ENCODE results near the gene FAM217A.
"Not testable (repeated sequence)": the region's sequence is repeated elsewhere in the genome, so short reads cannot be mapped to it uniquely, and the experiment has no call there.

Gene FAM217A

GRCh38 chr6:4078691-4079471 lies at the start of gene FAM217A:
FAM217A (minus strand) TSS chr6:4079137; CDS start chr6:4077414, 1,723 bp downstream.
- no peak for DNase-seq (ENCODE audit: low spot score)

- no peak for DNase-seq (ENCODE audit: low spot score)
Measured at GRCh38 chr6:4128072-4128471, 49.1 kb upstream of the FAM217A start.

GRCh38 chr6:4125933-4126864 lies 47.3 kb upstream of the FAM217A start:
- DNase-seq (ENCODE audit: low spot score), result peak; percentile 73

GRCh38 chr6:4125500-4125899 lies 46.6 kb upstream of the FAM217A start:
- DNase-seq (ENCODE audit: low spot score), result no peak

GRCh38 chr6:4124351-4124750 lies 45.4 kb upstream of the FAM217A start:
- no peak for DNase-seq (ENCODE audit: low spot score)

- no peak for DNase-seq (ENCODE audit: low spot score)
Measured at GRCh38 chr6:4115741-4116140, 36.8 kb upstream of the FAM217A start.

GRCh38 chr6:4114123-4114522 lies 35.2 kb upstream of the FAM217A start:
- DNase-seq (ENCODE audit: low spot score), result no peak

GRCh38 chr6:4113649-4114048 lies 34.7 kb upstream of the FAM217A start:
- no peak for DNase-seq (ENCODE audit: low spot score)

- DNase-seq (ENCODE audit: low spot score), result no peak
Measured at GRCh38 chr6:4112366-4112765, 33.4 kb upstream of the FAM217A start.

GRCh38 chr6:4109363-4109815 lies 30.5 kb upstream of the FAM217A start:
- not testable (repeated sequence) for DNase-seq (ENCODE audit: low spot score)

GRCh38 chr6:4108561-4109093 lies 29.7 kb upstream of the FAM217A start:
- no peak for DNase-seq (ENCODE audit: low spot score)

GRCh38 chr6:4107873-4108272 lies 28.9 kb upstream of the FAM217A start:
- no peak for DNase-seq (ENCODE audit: low spot score)

GRCh38 chr6:4105980-4106536 lies 27.1 kb upstream of the FAM217A start:
- no peak for DNase-seq (ENCODE audit: low spot score)

- no peak for DNase-seq (ENCODE audit: low spot score)
Measured at GRCh38 chr6:4103929-4104328, 25.0 kb upstream of the FAM217A start.

- no peak for DNase-seq (ENCODE audit: low spot score)
Measured at GRCh38 chr6:4102687-4103244, 23.8 kb upstream of the FAM217A start.

- DNase-seq (ENCODE audit: low spot score), result no peak
Measured at GRCh38 chr6:4101298-4101697, 22.4 kb upstream of the FAM217A start.

GRCh38 chr6:4100655-4101054 lies 21.7 kb upstream of the FAM217A start:
- DNase-seq (ENCODE audit: low spot score), result no peak

- DNase-seq (ENCODE audit: low spot score), result no peak
Measured at GRCh38 chr6:4093288-4093687, 14.4 kb upstream of the FAM217A start.

- no peak for DNase-seq (ENCODE audit: low spot score)
Measured at GRCh38 chr6:4091941-4092340, 13.0 kb upstream of the FAM217A start.

- DNase-seq (ENCODE audit: low spot score), result not testable (repeated sequence)
Measured at GRCh38 chr6:4090043-4090442, 11.1 kb upstream of the FAM217A start.

- DNase-seq (ENCODE audit: low spot score), result no peak
Measured at GRCh38 chr6:4088704-4089103, 9.8 kb upstream of the FAM217A start.

- peak; percentile 62 for DNase-seq (ENCODE audit: low spot score)
Measured at GRCh38 chr6:4085332-4085700, 6.4 kb upstream of the FAM217A start.
